Gastroesophageal sphincter (tissue), 2 donors: Measurements from ENCODE around the gene SNIP1.

Experiments
- POLR2A ChIP-seq, 2 donors: fragments of 450-650 bp; IDR thresholded peaks; one replicate each; pipeline ENCODE4 v1.6.1; 2017; ENCODE audit warnings: antibody characterized with exemption in 2 of 2, mild to moderate bottlenecking in 2 of 2, moderate library complexity in 1 of 2
- POLR2AphosphoS5 ChIP-seq: sonication (generic); formaldehyde crosslinking; IDR thresholded peaks from one replicate; pipeline ENCODE4 v1.6.1; 2017; ENCODE audit warnings: antibody characterized with exemption

GRCh38 chr1:37495875-37496274 lies 58.2 kb downstream of the SNIP1 start:
- TF ChIP-seq POLR2AphosphoS5 (no peak), POLR2A (IDR thresholded peaks at IDR 0.05) (no peak)
